ENCODE results near the gene YWHAH.
"Not testable (repeated sequence)": the region's sequence is repeated elsewhere in the genome, so short reads cannot be mapped to it uniquely, and the experiment has no call there.

The YWHAH gene

DNA sequence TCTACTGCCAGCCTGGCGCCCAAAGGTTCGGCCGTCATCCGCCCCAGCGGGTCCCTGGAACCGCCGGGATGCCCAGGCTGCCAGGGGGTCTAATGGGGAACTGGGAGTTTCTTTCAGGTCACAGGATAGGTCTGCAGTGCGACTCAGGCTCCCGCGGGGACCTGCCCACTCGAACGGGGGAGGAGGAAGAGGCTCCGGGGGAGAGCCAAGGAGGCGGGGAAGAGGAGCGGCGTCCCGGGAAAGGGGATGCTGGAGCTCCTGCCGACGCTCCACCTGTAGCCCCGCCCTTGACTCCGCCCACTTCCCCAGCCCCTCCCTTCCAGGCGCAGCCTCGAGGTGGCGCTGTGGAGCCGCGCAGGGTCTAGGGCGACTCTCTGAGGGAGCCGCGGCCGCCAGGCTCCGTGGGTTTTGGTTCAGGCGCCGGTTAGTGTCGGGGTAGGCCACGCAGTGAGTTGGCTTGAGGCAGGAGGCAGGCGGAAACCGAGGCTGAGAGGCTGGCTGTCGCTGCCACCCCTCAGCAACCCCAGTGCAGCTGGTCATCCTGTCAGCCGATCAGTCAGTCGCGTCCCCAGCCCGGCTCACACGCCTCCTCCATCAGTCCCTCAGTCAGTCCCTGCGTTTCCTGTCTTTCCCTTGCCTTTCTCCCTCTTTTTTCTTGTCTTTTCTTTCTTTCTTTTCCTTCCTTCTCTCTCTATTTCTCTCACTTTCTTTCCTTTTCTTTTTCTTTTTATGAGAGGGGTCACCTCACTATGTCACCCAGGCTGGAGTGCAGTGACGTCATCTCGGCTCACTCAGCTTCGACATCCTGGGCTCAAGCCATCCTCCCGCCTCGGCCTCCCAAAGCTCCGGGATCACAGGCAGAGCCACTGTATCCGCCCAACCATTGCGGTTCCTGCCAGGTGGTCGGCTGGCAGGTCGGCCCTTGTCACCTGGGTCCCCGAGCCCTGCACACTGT lies 26.4 kb downstream of the YWHAH start:
- Mint-ChIP-seq H3K36me3 (no peaks in the 10 kb centered on the region), H3K27ac (no peak overlapping the region), H3K4me1 (ENCODE audit: low read depth) (peaks cover 10% of the 10 kb centered on the region), H3K4me3 (peak overlapping the region; percentile 84), H3K27me3 (no peaks in the 10 kb centered on the region), H3K9me3 (ENCODE audit: low read depth) (no peaks in the 10 kb centered on the region)

DNA sequence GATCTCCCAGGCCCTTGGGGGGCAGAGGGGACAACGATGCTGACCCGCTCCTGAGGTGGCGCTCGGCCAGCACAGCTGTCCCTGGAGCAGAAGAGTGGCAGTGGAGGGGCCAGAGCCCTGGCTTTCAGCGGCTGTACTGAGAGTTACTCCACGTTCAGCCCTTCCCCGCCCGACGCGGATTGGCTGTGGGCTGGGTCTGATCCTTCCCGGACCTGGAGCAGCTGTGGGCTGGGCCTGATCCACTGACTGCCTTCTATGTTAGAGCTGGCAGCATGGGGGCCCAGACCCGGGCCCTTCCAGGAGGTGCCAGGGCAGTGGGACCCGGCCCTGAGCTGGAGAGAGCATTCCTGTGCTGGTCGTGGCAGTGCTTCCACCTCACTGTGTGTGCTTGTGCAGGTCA lies 27.8 kb downstream of the YWHAH start:
- Mint-ChIP-seq H3K4me3 (no peak overlapping the region), H3K4me1 (ENCODE audit: low read depth) (peaks cover 10% of the 10 kb centered on the region), H3K27me3 (no peaks in the 10 kb centered on the region), H3K9me3 (ENCODE audit: low read depth) (no peaks in the 10 kb centered on the region), H3K36me3 (no peaks in the 10 kb centered on the region), H3K27ac (no peak overlapping the region)

DNA sequence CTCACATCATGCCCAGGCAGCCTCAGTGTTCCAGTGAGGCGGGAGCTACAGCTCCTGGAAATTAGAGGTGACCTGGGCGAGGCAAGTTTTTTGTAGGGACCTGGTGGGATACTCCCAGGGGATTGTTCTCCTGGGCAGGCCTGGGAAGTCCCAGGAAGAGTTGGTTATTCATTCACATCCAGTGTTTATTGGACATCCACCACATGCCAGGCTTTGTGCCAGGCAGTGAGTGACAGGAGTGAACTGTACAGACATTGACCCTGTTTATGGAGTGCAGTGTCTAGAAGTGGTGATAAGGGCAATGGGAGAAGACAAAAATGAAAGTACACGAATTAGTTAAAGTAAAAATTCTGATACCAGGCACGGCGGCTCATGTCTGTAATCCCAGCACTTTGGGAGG lies 29.4 kb downstream of the YWHAH start:
- H3K27ac Mint-ChIP-seq, result no peak overlapping the region
- no peaks in the 10 kb centered on the region for H3K9me3 Mint-ChIP-seq (ENCODE audit: low read depth)
- H3K4me3 Mint-ChIP-seq, result no peak overlapping the region
- H3K4me1 Mint-ChIP-seq (ENCODE audit: low read depth), result peaks cover 10% of the 10 kb centered on the region
- H3K27me3 Mint-ChIP-seq, result no peaks in the 10 kb centered on the region
- H3K36me3 Mint-ChIP-seq, result no peaks in the 10 kb centered on the region

DNA sequence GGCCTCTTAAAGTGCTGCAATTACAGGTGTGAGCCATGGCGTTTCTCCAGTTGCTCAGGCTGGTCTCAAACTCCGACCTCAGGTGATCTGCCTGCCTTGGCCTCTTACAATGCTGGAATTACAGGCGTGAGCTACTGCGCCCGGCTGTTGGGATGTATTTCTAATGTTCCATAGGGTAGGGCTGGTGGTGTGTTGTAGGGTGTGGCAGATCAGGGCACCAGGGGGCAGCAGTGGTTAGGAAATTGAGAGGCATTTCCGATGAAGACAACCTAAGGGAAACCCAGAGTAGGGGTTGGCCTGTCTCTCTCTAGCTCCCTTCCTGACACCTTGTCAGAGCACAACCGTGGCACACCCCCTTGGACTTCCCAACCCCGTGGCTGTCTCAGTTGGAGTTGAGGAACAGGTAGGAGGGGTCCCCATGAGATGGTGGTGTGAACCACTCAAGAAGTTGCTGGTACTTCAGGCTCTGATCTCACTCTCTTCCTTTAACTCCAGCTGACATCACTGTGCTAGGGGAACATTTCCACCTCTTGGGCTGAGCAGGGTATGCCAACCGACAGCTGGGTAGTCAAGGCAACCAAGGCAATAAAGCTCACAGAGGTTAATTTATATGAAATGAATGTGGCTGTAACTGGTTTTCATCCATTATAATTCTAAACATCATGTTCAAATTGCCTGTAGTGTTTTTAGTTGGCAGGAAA lies 33.0 kb downstream of the YWHAH start:
- Mint-ChIP-seq H3K36me3 (no peaks in the 10 kb centered on the region), H3K27ac (no peak overlapping the region), H3K4me3 (no peak overlapping the region), H3K4me1 (ENCODE audit: low read depth) (no peaks in the 10 kb centered on the region), H3K9me3 (ENCODE audit: low read depth) (no peaks in the 10 kb centered on the region), H3K27me3 (no peaks in the 10 kb centered on the region)

DNA sequence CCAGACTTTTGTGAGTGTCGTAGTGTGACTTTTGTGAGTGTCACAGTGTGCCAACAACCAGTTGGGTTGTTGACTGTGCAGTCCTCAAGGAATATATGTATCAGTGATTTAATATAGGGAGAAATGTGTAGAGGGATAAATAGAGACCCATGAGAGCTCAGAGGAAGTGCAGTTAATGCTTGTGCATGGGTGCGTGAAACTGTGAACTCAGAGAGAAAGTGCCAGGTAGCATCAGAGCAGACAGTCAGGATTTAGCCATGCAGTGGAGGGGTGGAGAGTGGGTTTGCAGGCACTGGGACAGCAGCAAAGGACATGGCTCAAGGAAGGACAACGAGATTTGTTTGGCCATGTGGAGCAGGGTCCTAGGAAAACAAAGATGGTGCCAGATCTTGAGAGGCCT lies 33.6 kb downstream of the YWHAH start:
- H3K27ac Mint-ChIP-seq, result no peak overlapping the region
- no peaks in the 10 kb centered on the region for H3K9me3 Mint-ChIP-seq (ENCODE audit: low read depth)
- H3K4me1 Mint-ChIP-seq (ENCODE audit: low read depth), result no peaks in the 10 kb centered on the region
- no peaks in the 10 kb centered on the region for H3K36me3 Mint-ChIP-seq
- no peaks in the 10 kb centered on the region for H3K27me3 Mint-ChIP-seq
- no peak overlapping the region for H3K4me3 Mint-ChIP-seq

DNA sequence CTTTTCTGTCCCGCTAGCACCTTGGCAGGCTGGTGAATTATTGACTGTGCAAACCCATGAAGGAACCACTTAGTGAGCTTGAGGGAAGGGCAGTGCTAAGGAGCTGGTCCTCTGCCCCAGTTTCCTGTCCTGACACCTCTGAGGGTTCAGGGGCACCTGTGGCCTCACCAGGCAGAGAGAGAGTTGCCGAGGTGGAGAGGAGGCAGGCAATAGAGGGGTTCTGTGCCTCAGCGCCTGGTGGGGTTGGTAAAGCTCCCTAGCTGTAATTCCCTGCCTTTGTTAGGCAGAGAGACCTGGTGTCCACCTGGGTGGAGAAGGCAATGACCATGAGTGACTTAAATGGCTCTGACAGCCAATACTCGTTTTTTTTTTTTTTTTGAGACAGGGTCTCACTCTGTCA lies 36.3 kb downstream of the YWHAH start:
- H3K36me3 Mint-ChIP-seq, result no peaks in the 10 kb centered on the region
- no peak overlapping the region for H3K4me3 Mint-ChIP-seq
- no peak overlapping the region for H3K27ac Mint-ChIP-seq
- H3K9me3 Mint-ChIP-seq (ENCODE audit: low read depth), result no peaks in the 10 kb centered on the region
- H3K27me3 Mint-ChIP-seq, result no peaks in the 10 kb centered on the region
- H3K4me1 Mint-ChIP-seq (ENCODE audit: low read depth), result no peaks in the 10 kb centered on the region

DNA sequence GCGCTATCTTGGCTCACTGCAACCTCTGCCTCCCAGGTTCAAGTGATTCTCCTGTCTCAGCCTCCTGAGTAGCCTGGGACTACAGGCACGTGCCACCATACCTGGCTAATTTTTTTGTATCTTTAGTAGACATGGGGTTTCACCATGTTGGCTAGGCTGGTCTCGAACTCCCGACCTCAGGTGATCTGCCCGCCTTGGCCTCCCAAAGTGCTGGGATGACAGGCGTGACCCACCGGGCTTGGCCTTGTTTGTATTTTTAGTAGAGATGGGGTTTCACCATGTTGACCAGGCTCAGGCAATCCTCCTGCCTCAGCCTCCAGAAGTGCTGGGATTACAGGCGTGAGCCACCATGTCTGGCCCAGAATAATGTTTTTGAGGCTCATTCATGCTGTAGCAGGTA lies 37.6 kb downstream of the YWHAH start:
- H3K27me3 Mint-ChIP-seq; H3K36me3 Mint-ChIP-seq; H3K4me3 Mint-ChIP-seq; H3K4me1 Mint-ChIP-seq (ENCODE audit: low read depth); H3K9me3 Mint-ChIP-seq (ENCODE audit: low read depth); H3K27ac Mint-ChIP-seq: not testable (repeated sequence)

DNA sequence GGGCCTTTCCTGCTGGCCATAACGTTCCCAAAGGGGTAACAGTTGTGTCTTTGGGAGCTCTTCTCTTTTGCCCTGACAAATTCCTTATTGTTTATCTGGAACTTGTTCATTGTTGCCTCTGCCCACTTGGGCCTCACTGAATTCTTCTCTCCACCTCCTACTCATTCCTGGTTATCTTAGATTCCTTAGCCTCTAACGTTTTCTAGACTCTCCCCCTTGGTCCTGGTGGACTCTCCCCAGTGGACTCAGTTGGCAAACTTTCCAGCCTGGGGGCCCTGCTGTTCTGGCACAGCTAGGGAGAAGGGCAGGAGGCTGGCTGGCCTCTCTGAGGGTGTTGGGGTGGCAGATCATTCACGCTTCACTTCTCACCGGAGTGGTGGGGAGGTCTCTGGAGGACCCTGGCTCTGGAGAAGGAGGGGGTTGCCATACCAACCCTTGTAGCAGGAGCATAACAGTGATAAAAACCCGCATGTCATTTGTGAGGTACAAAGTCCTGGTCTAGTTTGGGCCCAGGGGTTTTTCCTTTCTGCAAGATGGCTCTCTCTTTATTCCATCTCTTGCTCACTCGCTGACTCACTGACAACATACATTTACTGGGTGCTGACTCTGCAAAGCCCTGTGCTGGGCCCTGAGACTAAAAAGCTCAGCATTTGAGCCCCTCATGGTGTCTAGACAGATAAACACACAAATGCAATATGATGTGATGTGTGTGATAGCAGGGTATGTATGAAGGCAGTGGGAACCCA lies 39.7 kb downstream of the YWHAH start:
- H3K4me1 Mint-ChIP-seq (ENCODE audit: low read depth), result no peaks in the 10 kb centered on the region
- H3K36me3 Mint-ChIP-seq, result no peaks in the 10 kb centered on the region
- H3K27ac Mint-ChIP-seq, result no peak overlapping the region
- H3K4me3 Mint-ChIP-seq, result no peak overlapping the region
- peaks cover 2% of the 10 kb centered on the region for H3K27me3 Mint-ChIP-seq
- H3K9me3 Mint-ChIP-seq (ENCODE audit: low read depth), result no peaks in the 10 kb centered on the region

DNA sequence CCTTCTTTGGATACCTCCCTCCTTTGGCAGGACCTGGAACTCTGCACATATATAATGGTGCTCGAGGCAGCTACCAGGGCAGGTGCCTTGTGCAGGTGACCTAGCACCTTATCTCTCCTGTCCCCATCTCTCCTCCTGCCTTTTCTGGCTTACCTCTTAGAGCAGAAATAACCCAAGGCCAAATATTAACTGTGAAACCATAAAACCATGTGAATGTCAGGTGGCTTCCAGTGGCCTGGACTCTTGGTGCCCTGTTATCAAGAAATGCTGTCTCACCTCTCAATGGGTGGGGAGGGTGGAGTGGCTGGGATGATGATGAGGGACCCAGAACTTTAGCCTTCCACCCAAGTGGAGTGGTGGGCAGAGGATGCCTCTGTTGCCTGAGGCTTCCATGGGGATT lies 42.9 kb downstream of the YWHAH start:
- H3K4me1 Mint-ChIP-seq (ENCODE audit: low read depth), result no peaks in the 10 kb centered on the region

DNA sequence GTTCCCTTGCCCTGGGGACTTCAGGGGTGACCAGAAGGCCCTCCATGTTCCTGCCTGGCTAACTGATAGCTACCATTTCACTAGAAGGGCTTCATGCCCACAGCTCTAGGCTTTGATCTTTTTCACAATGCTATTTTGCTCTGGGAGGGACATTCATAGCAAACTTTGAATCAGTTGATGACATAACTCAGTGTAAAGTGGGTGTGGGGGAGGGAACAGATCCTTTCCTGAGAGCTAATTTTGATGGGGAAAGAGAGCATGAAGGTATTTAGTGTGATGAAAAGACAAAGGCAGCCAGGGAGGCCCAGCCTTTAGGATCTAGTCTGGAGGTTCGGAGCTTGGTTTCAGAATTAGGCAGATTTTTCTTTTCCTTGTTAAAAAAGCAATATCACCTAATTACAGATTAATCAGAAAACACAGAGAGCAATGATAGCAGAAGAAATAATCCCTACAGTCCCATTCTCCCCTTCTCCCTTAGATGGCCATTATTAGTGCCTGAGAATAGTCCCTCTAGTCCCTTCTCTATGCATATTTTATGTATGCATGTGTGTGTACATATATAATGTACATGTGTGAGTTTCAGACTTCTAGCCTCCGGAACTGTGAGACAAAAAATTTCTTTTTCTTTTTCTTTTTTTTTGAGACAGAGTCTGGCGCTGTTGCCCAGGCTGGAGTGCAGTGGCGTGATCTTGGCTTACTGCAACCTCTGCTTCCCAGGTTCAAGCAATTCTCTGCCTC lies 46.9 kb downstream of the YWHAH start:
- H3K36me3 Mint-ChIP-seq, result no peaks in the 10 kb centered on the region
- H3K4me1 Mint-ChIP-seq (ENCODE audit: low read depth), result no peaks in the 10 kb centered on the region
- no peak overlapping the region for H3K27ac Mint-ChIP-seq

More for the DNA sequence above, 42.9 kb downstream of the YWHAH start:
- H3K27ac Mint-ChIP-seq, result no peak overlapping the region
- peaks cover 3% of the 10 kb centered on the region for H3K27me3 Mint-ChIP-seq
- H3K9me3 Mint-ChIP-seq (ENCODE audit: low read depth), result no peaks in the 10 kb centered on the region
- no peaks in the 10 kb centered on the region for H3K36me3 Mint-ChIP-seq
- H3K4me3 Mint-ChIP-seq, result no peak overlapping the region

DNA sequence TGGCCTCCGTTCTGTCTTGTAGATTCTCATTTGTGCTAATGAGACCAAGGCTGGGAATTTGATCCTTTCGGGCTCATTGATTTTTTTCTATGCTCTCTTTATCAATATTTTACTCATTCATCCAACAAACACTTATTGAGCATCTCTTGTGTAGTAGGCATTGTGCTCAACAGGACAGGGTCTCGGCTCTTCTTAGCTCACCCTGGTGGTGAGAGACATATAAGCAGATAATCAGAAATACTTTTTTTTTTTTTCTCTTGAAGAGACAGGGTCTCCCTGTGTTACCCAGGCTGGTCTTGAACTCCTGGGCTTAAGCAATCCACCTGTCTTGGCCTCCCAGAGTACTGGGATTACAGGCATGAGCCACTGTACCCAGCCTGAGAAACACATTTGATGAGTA lies 50.7 kb downstream of the YWHAH start:
- H3K4me1 Mint-ChIP-seq (ENCODE audit: low read depth), result no peaks in the 10 kb centered on the region
- no peaks in the 10 kb centered on the region for H3K36me3 Mint-ChIP-seq
- H3K27ac Mint-ChIP-seq, result no peak overlapping the region
- H3K27me3 Mint-ChIP-seq, result peaks cover 5% of the 10 kb centered on the region
- no peak overlapping the region for H3K4me3 Mint-ChIP-seq
- no peaks in the 10 kb centered on the region for H3K9me3 Mint-ChIP-seq (ENCODE audit: low read depth)

More for the DNA sequence above, 46.9 kb downstream of the YWHAH start:
- Mint-ChIP-seq H3K9me3 (ENCODE audit: low read depth) (no peaks in the 10 kb centered on the region), H3K27me3 (peaks cover 4% of the 10 kb centered on the region), H3K4me3 (no peak overlapping the region)

DNA sequence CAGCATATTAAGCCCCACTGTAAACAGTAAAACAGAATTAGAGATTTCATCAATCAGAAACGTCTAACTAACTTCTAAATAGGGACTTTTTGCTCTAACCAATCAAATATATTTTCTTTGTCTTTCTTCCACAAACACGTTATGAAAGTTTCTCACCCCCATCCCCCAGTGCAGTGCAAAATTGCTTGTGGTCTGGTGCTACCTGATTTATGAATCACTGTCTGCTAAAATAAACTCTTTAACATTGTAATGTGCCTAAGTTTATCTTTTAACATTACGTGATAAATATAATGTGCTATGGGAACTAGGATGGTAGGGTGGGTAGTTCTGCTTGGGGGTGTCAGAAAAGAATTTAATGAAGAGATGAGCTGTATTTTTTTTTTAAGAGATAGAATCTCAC lies 51.5 kb downstream of the YWHAH start:
- Mint-ChIP-seq H3K36me3 (no peaks in the 10 kb centered on the region), H3K27me3 (peaks cover 4% of the 10 kb centered on the region), H3K27ac (no peak overlapping the region), H3K4me3 (no peak overlapping the region), H3K9me3 (ENCODE audit: low read depth) (no peaks in the 10 kb centered on the region), H3K4me1 (ENCODE audit: low read depth) (peaks cover 7% of the 10 kb centered on the region)

DNA sequence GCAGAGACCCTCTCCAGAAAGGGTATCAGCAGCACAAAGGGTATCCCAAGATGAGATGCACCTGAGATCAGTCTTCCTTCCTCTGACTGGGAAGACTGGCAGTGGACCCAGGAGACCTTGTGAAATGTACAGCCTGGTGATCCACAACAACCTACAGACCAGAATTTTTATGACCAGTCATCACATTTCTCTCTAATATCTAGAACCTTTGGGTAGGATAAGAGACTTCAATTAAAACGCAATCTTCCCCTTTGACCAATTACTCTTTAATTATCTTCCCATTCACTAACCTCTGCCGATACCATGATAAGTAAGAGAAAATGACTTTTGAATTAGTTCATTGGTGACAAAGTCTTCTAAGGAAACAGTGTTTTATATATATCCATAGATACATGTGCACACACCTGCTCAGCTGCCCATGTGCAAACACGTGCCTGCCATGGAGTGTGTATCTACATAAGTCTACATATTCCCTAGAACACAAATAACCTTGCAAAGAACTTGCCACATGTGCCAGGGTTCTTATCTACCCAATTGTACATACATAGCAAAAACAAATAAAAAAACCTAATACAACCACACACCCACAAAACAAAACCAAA lies 54.5 kb downstream of the YWHAH start:
- H3K4me3 Mint-ChIP-seq, result no peak overlapping the region
- H3K27ac Mint-ChIP-seq, result no peak overlapping the region
- H3K9me3 Mint-ChIP-seq (ENCODE audit: low read depth), result no peaks in the 10 kb centered on the region
- H3K36me3 Mint-ChIP-seq, result no peaks in the 10 kb centered on the region
- peaks cover 4% of the 10 kb centered on the region for H3K27me3 Mint-ChIP-seq
- H3K4me1 Mint-ChIP-seq (ENCODE audit: low read depth), result peaks cover 7% of the 10 kb centered on the region

DNA sequence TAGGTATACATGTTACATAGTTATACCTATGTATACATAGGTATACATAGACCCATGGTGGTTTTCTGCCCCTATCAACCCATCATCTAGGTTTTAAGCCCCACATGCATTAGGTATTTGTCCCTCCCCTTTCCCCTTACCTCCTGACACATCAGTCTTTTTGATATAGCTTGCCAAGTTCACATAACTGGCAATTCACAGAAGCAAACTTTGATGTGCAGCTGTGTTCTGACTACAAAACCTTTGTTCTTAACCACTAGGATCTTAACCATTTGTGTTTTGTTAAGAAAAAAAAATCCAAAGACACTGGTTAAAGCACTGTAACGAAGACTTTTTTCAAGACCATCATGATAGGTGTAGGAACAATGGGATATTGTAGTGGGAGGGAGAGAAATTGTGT lies 55.8 kb downstream of the YWHAH start:
- H3K4me3 Mint-ChIP-seq, result no peak overlapping the region

More for the DNA sequence above, 55.8 kb downstream of the YWHAH start:
- H3K4me1 Mint-ChIP-seq (ENCODE audit: low read depth), result peaks cover 7% of the 10 kb centered on the region
- no peaks in the 10 kb centered on the region for H3K36me3 Mint-ChIP-seq
- peaks cover 4% of the 10 kb centered on the region for H3K27me3 Mint-ChIP-seq
- H3K9me3 Mint-ChIP-seq (ENCODE audit: low read depth), result no peaks in the 10 kb centered on the region
- H3K27ac Mint-ChIP-seq, result no peak overlapping the region
